NB4 (cell line): ENCODE data around the gene PHACTR1.

ENCODE experiments used
- POLR2A ChIP-seq: IDR thresholded peaks from 2 replicates; pipeline ENCODE4 v1.6.1; 2011; ENCODE audit warnings: mild to moderate bottlenecking; ENCODE audit not compliant: insufficient read length; ENCODE audit errors: extremely low read depth
- TF ChIP-seq, protein P1 (sequence below): IDR thresholded peaks from one replicate; pipeline ENCODE4 v1.5.1; 2012; ENCODE audit warnings: low read depth, low read length

DNA sequence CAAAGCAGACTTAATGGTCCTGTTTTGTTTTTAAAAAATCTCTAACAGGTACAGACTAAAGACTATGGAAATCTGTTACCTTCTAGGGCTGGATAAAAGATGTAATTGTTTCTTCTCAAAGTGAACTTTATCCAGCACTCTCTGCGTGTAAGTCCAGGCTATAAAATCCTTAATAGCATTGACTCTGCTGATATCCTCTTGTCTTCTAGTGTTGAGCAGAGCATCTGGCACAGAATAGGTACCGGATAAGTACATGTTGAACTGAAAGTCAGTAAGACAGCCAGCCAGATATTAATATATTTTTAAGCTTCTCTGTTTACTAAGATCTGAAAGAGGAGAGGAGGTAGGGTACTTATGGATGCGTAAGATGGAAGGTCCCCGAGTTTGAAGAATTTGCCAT is 349.5 kb downstream of the PHACTR1 start:
- TF ChIP-seq, protein P1, sequence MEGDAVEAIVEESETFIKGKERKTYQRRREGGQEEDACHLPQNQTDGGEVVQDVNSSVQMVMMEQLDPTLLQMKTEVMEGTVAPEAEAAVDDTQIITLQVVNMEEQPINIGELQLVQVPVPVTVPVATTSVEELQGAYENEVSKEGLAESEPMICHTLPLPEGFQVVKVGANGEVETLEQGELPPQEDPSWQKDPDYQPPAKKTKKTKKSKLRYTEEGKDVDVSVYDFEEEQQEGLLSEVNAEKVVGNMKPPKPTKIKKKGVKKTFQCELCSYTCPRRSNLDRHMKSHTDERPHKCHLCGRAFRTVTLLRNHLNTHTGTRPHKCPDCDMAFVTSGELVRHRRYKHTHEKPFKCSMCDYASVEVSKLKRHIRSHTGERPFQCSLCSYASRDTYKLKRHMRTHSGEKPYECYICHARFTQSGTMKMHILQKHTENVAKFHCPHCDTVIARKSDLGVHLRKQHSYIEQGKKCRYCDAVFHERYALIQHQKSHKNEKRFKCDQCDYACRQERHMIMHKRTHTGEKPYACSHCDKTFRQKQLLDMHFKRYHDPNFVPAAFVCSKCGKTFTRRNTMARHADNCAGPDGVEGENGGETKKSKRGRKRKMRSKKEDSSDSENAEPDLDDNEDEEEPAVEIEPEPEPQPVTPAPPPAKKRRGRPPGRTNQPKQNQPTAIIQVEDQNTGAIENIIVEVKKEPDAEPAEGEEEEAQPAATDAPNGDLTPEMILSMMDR = no peak
- no peak for TF ChIP-seq POLR2A
